CD4-positive, CD25-positive, alpha-beta regulatory T cell (primary cell): ENCODE measurements around the gene ACY1. TPM values are rescaled to one million over a fixed set of nuclear protein-coding genes. Genes with fewer than 3 reads are reported as not detected.
A peak's percentile ranks its signal among the peaks of the same experiment; 100 is the strongest.

Source experiments
- ATAC-seq, 2 donors: fragments of 150-1000 bp; cut with Tn5 transposase; one replicate each; pipeline ENCODE4 v1.10.0; 2021; ENCODE audit warnings: low read depth in 2 of 2, moderate number of reproducible peaks in 2 of 2, moderate library complexity in 1 of 2
- DNase-seq, 3 donors: peaks; one replicate each; pipeline versions ENCODE4 v3.0.0 to v3.0.0-alpha.2; 2012 to 2022; ENCODE audit warnings: mixed read lengths in 1 of 3
- H3K27ac ChIP-seq: one replicate; pipeline ENCODE4 v1.7.0; 2013; ENCODE audit warnings: mild to moderate bottlenecking, low read length; ENCODE audit not compliant: insufficient read depth, poor library complexity, severe bottlenecking
- H3K27me3 ChIP-seq: one replicate; pipeline ENCODE4 v1.7.0; 2013; ENCODE audit warnings: low read length; ENCODE audit not compliant: control insufficient read depth, insufficient read depth
- H3K36me3 ChIP-seq: one replicate; pipeline ENCODE4 v1.7.0; 2013; ENCODE audit warnings: mild to moderate bottlenecking, low read length, moderate library complexity; ENCODE audit not compliant: control insufficient read depth, insufficient read depth
- H3K4me1 ChIP-seq: 2 replicates; pipeline ENCODE4 v1.7.0; 2013; ENCODE audit warnings: mild to moderate bottlenecking, low read length; ENCODE audit not compliant: insufficient read depth, control insufficient read depth, poor library complexity, severe bottlenecking
- H3K4me3 ChIP-seq: one replicate; pipeline ENCODE4 v1.7.0; 2013; ENCODE audit warnings: low read depth, mild to moderate bottlenecking, low read length, moderate library complexity
- H3K9me3 ChIP-seq, 2 experiments: 1 replicate in 1 of 2; 2 replicates in 1 of 2; pipeline ENCODE4 v1.7.0; 2013; ENCODE audit warnings: low read length in 2 of 2, mild to moderate bottlenecking in 1 of 2, moderate library complexity in 1 of 2; ENCODE audit not compliant: control insufficient read depth in 2 of 2
- H3K27ac Mint-ChIP-seq, 3 donors: one replicate each; pipeline ENCODE4 v1.8.0; 2020 to 2022; ENCODE audit warnings: mild to moderate bottlenecking in 3 of 3, mixed read lengths in 3 of 3, moderate library complexity in 2 of 3
- H3K27me3 Mint-ChIP-seq: one replicate; pipeline ENCODE4 v1.8.0; 2022; ENCODE audit warnings: mild to moderate bottlenecking, mixed read lengths
- H3K36me3 Mint-ChIP-seq: one replicate; pipeline ENCODE4 v1.8.0; 2020; ENCODE audit warnings: mixed read lengths
- H3K4me1 Mint-ChIP-seq, 4 donors: one replicate each; pipeline ENCODE4 v1.8.0; 2020 to 2022; ENCODE audit warnings: mixed read lengths in 4 of 4, mild to moderate bottlenecking in 1 of 4
- H3K4me3 Mint-ChIP-seq, 4 donors: one replicate each; pipeline ENCODE4 v1.8.0; 2020 to 2022; ENCODE audit warnings: mild to moderate bottlenecking in 4 of 4, mixed read lengths in 4 of 4, moderate library complexity in 3 of 4
- H3K9me3 Mint-ChIP-seq, 7 donors: one replicate each; pipeline ENCODE4 v1.8.0; 2020 to 2022; ENCODE audit warnings: mixed read lengths in 7 of 7, mild to moderate bottlenecking in 3 of 7, moderate library complexity in 2 of 7
- polyA plus RNA-seq, 4 donors: library from polyadenylated mRNA; unstranded; fragments of 300-500 nt; fragmentation: Illumina TruSeq; gene quantifications; one replicate each; pipeline ENCODE4 v1.2.3, GENCODE V29; 2021
- total RNA-seq: library from RNA; stranded (reverse); gene quantifications from one replicate; pipeline ENCODE4 v1.2.3, GENCODE V29; 2022

Gene ACY1
- total and polyA plus RNA-seq, 5 donors from 2014 or later, result 6.4 to 14.7 (median 10.9) TPM

DNA sequence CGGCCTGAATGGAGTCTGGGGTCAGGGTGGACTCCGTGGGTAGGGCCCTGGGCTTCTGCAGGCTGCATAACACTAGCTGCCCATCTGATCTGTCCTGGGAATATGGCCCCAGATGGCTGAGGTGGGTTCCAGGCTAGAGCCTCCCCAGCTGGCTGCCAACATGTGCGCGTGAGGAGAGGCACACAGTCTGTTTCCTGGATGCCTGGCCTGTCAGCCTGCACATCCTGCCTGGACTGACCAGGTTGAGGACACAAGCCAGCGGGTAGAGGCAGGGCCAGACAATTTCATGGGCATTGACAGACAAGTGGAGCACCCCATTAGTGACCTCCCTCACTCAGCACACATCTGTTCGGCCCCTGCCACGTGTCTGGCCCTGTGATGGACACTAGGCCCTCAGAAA is 42.1 kb downstream of the ACY1 start:
- H3K27ac Mint-ChIP-seq, result peak overlapping the region in 1 of 3 donors; percentile 15
- DNase-seq, result no peak
- Histone ChIP-seq H3K27me3 (no peaks in the 10 kb centered on the region), H3K4me1 (no peaks in the 10 kb centered on the region), H3K9me3 (no peaks in the 10 kb centered on the region), H3K27ac (no peak overlapping the region), H3K4me3 (no peak overlapping the region), H3K36me3 (no peaks in the 10 kb centered on the region)
- H3K27me3 Mint-ChIP-seq, result peaks cover 17% of the 10 kb centered on the region
- ATAC-seq, result no peak
- no peaks in the 10 kb centered on the region for H3K9me3 Mint-ChIP-seq
- peaks cover 0 to 12% (median 4%) of the 10 kb centered on the region in 4 donors for H3K4me1 Mint-ChIP-seq
- no peaks in the 10 kb centered on the region for H3K36me3 Mint-ChIP-seq
- H3K4me3 Mint-ChIP-seq, result no peak overlapping the region

GRCh38 chr3:52026041-52026440 is 42.7 kb downstream of the ACY1 start:
- Histone ChIP-seq H3K9me3 (no peaks in the 10 kb centered on the region), H3K4me3 (no peak overlapping the region), H3K4me1 (no peaks in the 10 kb centered on the region), H3K27me3 (no peaks in the 10 kb centered on the region), H3K36me3 (no peaks in the 10 kb centered on the region), H3K27ac (no peak overlapping the region)
- Mint-ChIP-seq H3K9me3 (no peaks in the 10 kb centered on the region), H3K36me3 (no peaks in the 10 kb centered on the region), H3K27ac (peak overlapping the region in 2 of 3 donors; percentile 52 to 81), H3K4me1 (peaks cover 0 to 12% (median 4%) of the 10 kb centered on the region in 4 donors), H3K27me3 (peaks cover 17% of the 10 kb centered on the region), H3K4me3 (no peak overlapping the region)
- ATAC-seq (no peak), DNase-seq (no peak)

DNA sequence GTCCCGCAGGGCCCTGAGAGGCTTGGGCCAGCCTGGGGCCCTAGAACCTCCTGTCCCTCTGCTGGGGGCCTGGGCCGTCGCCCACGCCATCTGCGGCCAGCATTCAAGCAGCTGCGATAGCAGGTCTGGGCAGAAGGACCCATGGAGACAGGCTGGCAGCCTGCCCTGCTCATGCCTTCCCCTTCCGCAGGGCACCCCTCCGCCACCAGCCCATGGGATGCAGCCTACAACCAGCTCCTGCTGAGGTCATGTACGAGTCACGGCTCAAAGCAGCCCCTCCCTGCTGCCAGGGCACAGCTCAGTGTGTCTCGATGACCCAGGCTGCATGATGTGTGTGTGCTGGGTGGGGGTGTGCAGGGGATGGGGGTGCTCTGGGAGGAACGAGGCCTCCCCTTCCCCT is 45.2 kb downstream of the ACY1 start:
- H3K4me3 ChIP-seq, result no peak overlapping the region
- no peaks in the 10 kb centered on the region for H3K27me3 ChIP-seq
- Mint-ChIP-seq H3K4me1 (peaks cover 0 to 12% (median 3%) of the 10 kb centered on the region in 4 donors), H3K27ac (no peak overlapping the region), H3K36me3 (no peaks in the 10 kb centered on the region), H3K9me3 (no peaks in the 10 kb centered on the region), H3K27me3 (peaks cover 17% of the 10 kb centered on the region), H3K4me3 (no peak overlapping the region)
- ATAC-seq (no peak), DNase-seq (no peak)
- H3K4me1 ChIP-seq, result no peaks in the 10 kb centered on the region
- no peak overlapping the region for H3K27ac ChIP-seq
- H3K36me3 ChIP-seq, result no peaks in the 10 kb centered on the region
- H3K9me3 ChIP-seq, result no peaks in the 10 kb centered on the region

DNA sequence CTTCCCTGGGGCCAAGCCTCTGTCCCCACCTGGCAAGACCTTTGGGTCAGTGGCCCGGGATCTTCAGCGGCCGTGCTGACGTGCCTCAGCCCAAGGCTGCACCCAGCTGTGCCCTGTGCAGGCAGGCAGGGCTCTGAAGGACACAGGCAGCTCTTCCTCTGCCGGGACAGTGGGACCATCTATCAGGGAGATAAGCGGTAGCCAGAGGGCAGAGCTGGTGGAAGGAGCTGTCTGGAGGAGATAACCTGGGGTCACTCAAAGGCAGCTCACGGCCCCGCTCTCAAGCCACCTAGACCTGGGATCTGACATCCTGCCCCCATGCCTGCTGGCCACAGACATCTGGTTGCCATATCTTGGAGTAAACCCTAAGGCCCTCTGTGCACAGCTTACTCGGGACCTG is 45.7 kb downstream of the ACY1 start:
- Mint-ChIP-seq H3K4me3 (no peak overlapping the region), H3K27ac (peak overlapping the region in 1 of 3 donors; percentile 42), H3K9me3 (no peaks in the 10 kb centered on the region), H3K4me1 (peaks cover 0 to 12% (median 3%) of the 10 kb centered on the region in 4 donors), H3K27me3 (peaks cover 17% of the 10 kb centered on the region), H3K36me3 (no peaks in the 10 kb centered on the region)
- no peak for ATAC-seq
- Histone ChIP-seq H3K4me3 (no peak overlapping the region), H3K27ac (no peak overlapping the region), H3K4me1 (no peaks in the 10 kb centered on the region), H3K9me3 (no peaks in the 10 kb centered on the region), H3K36me3 (no peaks in the 10 kb centered on the region), H3K27me3 (no peaks in the 10 kb centered on the region)
- DNase-seq, result no peak

- Mint-ChIP-seq H3K27me3 (peaks cover 17% of the 10 kb centered on the region), H3K4me1 (peaks cover 0 to 12% (median 3%) of the 10 kb centered on the region in 4 donors), H3K27ac (peak overlapping the region in 1 of 3 donors; percentile 23)
Measured at GRCh38 chr3:52029535-52029934, 46.2 kb downstream of the ACY1 start.

GRCh38 chr3:52030714-52031310 is 47.5 kb downstream of the ACY1 start:
- Mint-ChIP-seq H3K36me3 (no peaks in the 10 kb centered on the region), H3K9me3 (no peaks in the 10 kb centered on the region), H3K27ac (no peak overlapping the region), H3K27me3 (peaks cover 15% of the 10 kb centered on the region), H3K4me3 (no peak overlapping the region), H3K4me1 (peaks cover 0 to 6% (median 2%) of the 10 kb centered on the region in 4 donors)
- DNase-seq (no peak), ATAC-seq (no peak)
- Histone ChIP-seq H3K36me3 (no peaks in the 10 kb centered on the region), H3K27me3 (no peaks in the 10 kb centered on the region), H3K27ac (no peak overlapping the region), H3K4me1 (no peaks in the 10 kb centered on the region), H3K4me3 (no peak overlapping the region), H3K9me3 (no peaks in the 10 kb centered on the region)

More at GRCh38 chr3:52029535-52029934, 46.2 kb downstream of the ACY1 start:
- Histone ChIP-seq H3K9me3 (no peaks in the 10 kb centered on the region), H3K27me3 (no peaks in the 10 kb centered on the region), H3K4me3 (no peak overlapping the region), H3K36me3 (no peaks in the 10 kb centered on the region), H3K4me1 (no peaks in the 10 kb centered on the region), H3K27ac (no peak overlapping the region)
- Mint-ChIP-seq H3K36me3 (no peaks in the 10 kb centered on the region), H3K9me3 (no peaks in the 10 kb centered on the region), H3K4me3 (no peak overlapping the region)
- DNase-seq (no peak), ATAC-seq (no peak)

GRCh38 chr3:52031896-52032295 is 48.6 kb downstream of the ACY1 start:
- Histone ChIP-seq H3K4me1 (no peaks in the 10 kb centered on the region), H3K27me3 (no peaks in the 10 kb centered on the region), H3K36me3 (no peaks in the 10 kb centered on the region), H3K4me3 (no peak overlapping the region), H3K9me3 (no peaks in the 10 kb centered on the region), H3K27ac (no peak overlapping the region)
- Mint-ChIP-seq H3K27me3 (peaks cover 9% of the 10 kb centered on the region), H3K9me3 (no peaks in the 10 kb centered on the region), H3K4me1 (no peaks in the 10 kb centered on the region), H3K4me3 (no peak overlapping the region), H3K27ac (no peak overlapping the region), H3K36me3 (no peaks in the 10 kb centered on the region)
- no peak for ATAC-seq
- no peak for DNase-seq

DNA sequence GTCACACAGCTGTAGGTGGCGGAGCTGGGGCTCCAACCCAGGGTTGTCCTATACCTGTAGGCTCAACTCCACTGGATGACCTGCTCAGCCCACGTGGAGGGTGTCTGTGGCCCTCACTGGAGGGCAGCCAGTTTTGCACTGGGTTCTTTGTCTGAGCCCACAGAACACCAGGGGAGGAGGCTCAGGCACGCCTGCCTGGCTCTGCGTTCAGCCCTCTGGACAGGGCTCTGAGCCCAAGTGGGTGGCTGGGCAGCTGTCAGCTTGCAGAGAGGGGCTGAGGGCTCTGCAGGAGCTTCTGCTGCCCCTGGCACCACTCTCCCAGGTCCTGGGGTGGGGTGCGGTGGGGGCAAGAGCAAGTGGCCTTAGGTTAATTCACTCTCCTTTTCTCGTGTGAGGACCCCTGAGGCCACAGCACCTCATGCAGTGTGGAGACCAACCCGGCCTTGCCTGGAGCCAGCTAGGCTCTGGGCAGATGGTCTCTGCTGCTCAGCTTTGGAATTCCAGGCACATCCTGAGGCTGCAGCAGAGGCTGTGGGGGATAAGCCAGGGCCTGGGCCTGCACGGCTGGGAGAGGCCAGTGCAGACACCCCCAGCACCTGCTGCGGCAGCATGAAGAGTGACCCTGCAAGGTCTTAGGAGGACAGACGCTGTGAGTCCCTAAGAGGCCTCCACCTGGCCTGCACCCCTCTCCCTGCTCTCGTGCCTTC is 49.5 kb downstream of the ACY1 start:
- H3K4me3 ChIP-seq, result no peak overlapping the region
- no peak overlapping the region for H3K27ac ChIP-seq
- no peaks in the 10 kb centered on the region for H3K36me3 Mint-ChIP-seq
- DNase-seq (no peak), ATAC-seq (no peak)
- no peak overlapping the region for H3K4me3 Mint-ChIP-seq
- no peak overlapping the region for H3K27ac Mint-ChIP-seq
- H3K27me3 ChIP-seq, result no peaks in the 10 kb centered on the region
- H3K36me3 ChIP-seq, result no peaks in the 10 kb centered on the region
- H3K9me3 Mint-ChIP-seq, result no peaks in the 10 kb centered on the region
- no peaks in the 10 kb centered on the region for H3K9me3 ChIP-seq
- no peaks in the 10 kb centered on the region for H3K4me1 ChIP-seq
- no peaks in the 10 kb centered on the region for H3K4me1 Mint-ChIP-seq
- peaks cover 9% of the 10 kb centered on the region for H3K27me3 Mint-ChIP-seq
